NCI-H82 treated with DMSO at 0.1 percent for 48 hours (cell line): ENCODE measurements around the gene FAM227B.
"Not testable (repeated sequence)": the region's sequence is repeated elsewhere in the genome, so short reads cannot be mapped to it uniquely, and the experiment has no call there.

Experiments
- DNase-seq: peaks from one replicate; lab custom pipeline; 2025; ENCODE audit not compliant: unreplicated experiment; lab: John Stamatoyannopoulos, UW

The FAM227B gene

GRCh38 chr15:49620658-49621368, at the start of gene FAM227B, which contains the start of gene DTWD1:
FAM227B (minus strand) TSS chr15:49620818; CDS start chr15:49615171, 5,647 bp downstream.
DTWD1 (plus strand) TSS chr15:49621048; CDS start chr15:49625168, 4,120 bp downstream.
- peak; percentile 96 for DNase-seq

- DNase-seq: no peak
These were observed 48.7 kb upstream of the FAM227B start for GRCh38 chr15:49669288-49669687.

- not testable (repeated sequence) for DNase-seq
These were observed 45.9 kb upstream of the FAM227B start for GRCh38 chr15:49666486-49666885.

GRCh38 chr15:49664716-49665115, 44.1 kb upstream of the FAM227B start:
- no peak for DNase-seq

GRCh38 chr15:49656734-49657133, 36.1 kb upstream of the FAM227B start:
- DNase-seq: no peak

- no peak for DNase-seq
These were observed 32.3 kb upstream of the FAM227B start for GRCh38 chr15:49652922-49653321.

- DNase-seq: no peak
These were observed 30.1 kb upstream of the FAM227B start for GRCh38 chr15:49650676-49651075.

- DNase-seq: no peak
These were observed 29.4 kb upstream of the FAM227B start for GRCh38 chr15:49649987-49650386.

- DNase-seq: no peak
These were observed 26.3 kb upstream of the FAM227B start for GRCh38 chr15:49646891-49647290.

- DNase-seq: no peak
These were observed 25.3 kb upstream of the FAM227B start for GRCh38 chr15:49645941-49646340.

GRCh38 chr15:49645277-49645676, 24.7 kb upstream of the FAM227B start:
- no peak for DNase-seq

GRCh38 chr15:49644364-49644794, 23.8 kb upstream of the FAM227B start:
- DNase-seq: no peak

- DNase-seq: no peak
These were observed 17.2 kb upstream of the FAM227B start for GRCh38 chr15:49637857-49638256.

GRCh38 chr15:49628379-49628778, 7.8 kb upstream of the FAM227B start:
- DNase-seq: no peak

GRCh38 chr15:49627407-49627877, 6.8 kb upstream of the FAM227B start:
- no peak for DNase-seq

GRCh38 chr15:49625460-49626036, 4.9 kb upstream of the FAM227B start:
- no peak for DNase-seq

- DNase-seq: no peak
These were observed 3.4 kb upstream of the FAM227B start for GRCh38 chr15:49624056-49624455.

- DNase-seq: no peak
These were observed 1.9 kb upstream of the FAM227B start for GRCh38 chr15:49622561-49622960.

GRCh38 chr15:49621887-49622286, 1.3 kb upstream of the FAM227B start:
- no peak for DNase-seq

GRCh38 chr15:49621401-49621811, 788 bp upstream of the FAM227B start:
- peak; percentile 20 for DNase-seq

GRCh38 chr15:49620199-49620598, 419 bp downstream of the FAM227B start:
- DNase-seq: no peak

- DNase-seq: no peak
These were observed 1.4 kb downstream of the FAM227B start for GRCh38 chr15:49619226-49619625.
